OCI-LY7 (cell line): ENCODE measurements around the gene SEC24B. TPM values are rescaled to one million over a fixed set of nuclear protein-coding genes. Genes with fewer than 3 reads are reported as not detected.

Experiments
- BruUV-seq: library from RNA; stranded (reverse); fragments of 400-500 nt; replicated peaks from 2 replicates; lab custom pipeline; 2021; lab: Mats Ljungman, UMichigan
- CTCF ChIA-PET: fragments of 300-600 bp; sonication (Branson Sonifier 250); formaldehyde crosslinking; loops from one replicate; lab custom pipeline; 2022; ENCODE audit warnings: antibody characterized with exemption; ENCODE audit not compliant: unreplicated experiment; lab: Charles Lee
- POLR2A ChIA-PET: fragments of 300-600 bp; sonication (Branson Sonifier 250); formaldehyde crosslinking; loops from one replicate; lab custom pipeline; 2022; ENCODE audit warnings: antibody characterized with exemption; lab: Charles Lee
- DNase-seq: peaks from one replicate; pipeline ENCODE4 v3.0.0-alpha.2; 2015; ENCODE audit warnings: low spot score
- H2AFZ ChIP-seq: fragments of 200-600 bp; sonication (generic), shearing (Covaris generic); 2 replicates; pipeline ENCODE4 v1.6.1; 2014; ENCODE audit warnings: mild to moderate bottlenecking, antibody characterized with exemption, low read length, moderate library complexity
- H3K27ac ChIP-seq: fragments of 200-600 bp; sonication (generic); 2 replicates; pipeline ENCODE4 v1.5.1; 2014; ENCODE audit warnings: mixed run types, low read depth, mild to moderate bottlenecking, moderate library complexity, low read length, inconsistent platforms; ENCODE audit not compliant: poor library complexity, severe bottlenecking
- H3K36me3 ChIP-seq: fragments of 200-600 bp; sonication (generic); 2 replicates; pipeline ENCODE4 v1.6.1; 2014; ENCODE audit warnings: mild to moderate bottlenecking, antibody characterized with exemption, low read length, moderate library complexity, mixed read lengths; ENCODE audit not compliant: insufficient read depth
- H3K4me1 ChIP-seq: fragments of 200-600 bp; sonication (generic); 2 replicates; pipeline ENCODE4 v1.5.1; 2014; ENCODE audit warnings: mild to moderate bottlenecking, low read length; ENCODE audit not compliant: insufficient read depth, poor library complexity, severe bottlenecking
- H3K4me2 ChIP-seq: fragments of 200-600 bp; sonication (generic); 2 replicates; pipeline ENCODE4 v1.6.1; 2014; ENCODE audit warnings: mild to moderate bottlenecking, low read length
- H3K4me3 ChIP-seq: fragments of 200-600 bp; sonication (generic); 2 replicates; pipeline ENCODE4 v1.5.1; 2014; ENCODE audit warnings: mild to moderate bottlenecking, low read depth, low read length; ENCODE audit not compliant: poor library complexity, severe bottlenecking
- H3K79me2 ChIP-seq: fragments of 200-600 bp; sonication (generic); 2 replicates; pipeline ENCODE4 v1.6.1; 2016; ENCODE audit warnings: low read depth, mild to moderate bottlenecking, low read length, moderate library complexity, mixed read lengths; ENCODE audit not compliant: insufficient read depth
- H3K9me2 ChIP-seq: fragments of 200-600 bp; sonication (generic); 2 replicates; pipeline ENCODE4 v1.6.1; 2016; ENCODE audit warnings: mild to moderate bottlenecking, low read length, mixed read lengths; ENCODE audit not compliant: insufficient read depth
- H3K9me3 ChIP-seq: fragments of 200-600 bp; sonication (generic); 2 replicates; pipeline ENCODE4 v1.6.1; 2014; ENCODE audit warnings: mild to moderate bottlenecking, mixed run types, low read length, mixed read lengths
- H4K20me1 ChIP-seq: fragments of 200-600 bp; sonication (generic); 2 replicates; pipeline ENCODE4 v1.6.1; 2014; ENCODE audit warnings: mild to moderate bottlenecking, antibody characterized with exemption, low read length, moderate library complexity, mixed read lengths; ENCODE audit not compliant: insufficient read depth
- CTCF ChIP-seq: fragments of 200-600 bp; sonication (generic); conservative IDR thresholded peaks from 2 replicates; pipeline ENCODE4 v1.5.1; 2014; ENCODE audit warnings: mild to moderate bottlenecking, antibody characterized with exemption, low read length, moderate library complexity, mixed read lengths
- EZH2phosphoT487 ChIP-seq: fragments of 200-600 bp; sonication (generic); IDR thresholded peaks from 2 replicates; pipeline ENCODE4 v1.6.1; 2018; ENCODE audit warnings: low read depth, borderline replicate concordance, mild to moderate bottlenecking, mixed run types, antibody characterized with exemption, low read length, moderate library complexity, mixed read lengths
- intact Hi-C: fragments of 100-400 bp; cut with micrococcal nuclease; formaldehyde crosslinking; loops from one replicate; pipeline ENCODE4 v1.10.0; 2022; ENCODE audit not compliant: unreplicated experiment
- total RNA-seq, 2 experiments: library from RNA; depleted of rRNA in 1 of 2; stranded (reverse); fragments of >200 nt in 1 of 2; shearing (Covaris generic) in 1 of 2; gene quantifications; 2 replicates each; pipeline ENCODE4 v1.2.3, GENCODE V29; 2014 to 2022

Gene SEC24B
- total RNA-seq, 2 experiments from 2014 or later, result 13.1 to 26.3 TPM

- H3K79me2 ChIP-seq, result peaks cover 34% of the 10 kb centered on the region
- H3K36me3 ChIP-seq, result no peaks in the 10 kb centered on the region
- BruUV-seq, result TSS peak; percentile 72
- peak overlapping the region; percentile 93 for H3K4me3 ChIP-seq
- POLR2A ChIA-PET, result interaction anchor here (1.4 to 2.2 kb wide), 4 partner anchors 11 to 129 kb away, joined by 3 to 8 read pairs (median 6); partner anchors contain the start of gene MCUB
- H3K4me1 ChIP-seq, result peaks cover 22% of the 10 kb centered on the region
- peak overlapping the region; percentile 97 for H2AFZ ChIP-seq
- no peaks in the 10 kb centered on the region for H3K9me3 ChIP-seq
- H3K27ac ChIP-seq, result no peak overlapping the region
- TF ChIP-seq CTCF (no peak), EZH2phosphoT487 (no peak)
- H4K20me1 ChIP-seq, result peaks cover 31% of the 10 kb centered on the region; the same call in 1 of the 2 replicates
- CTCF ChIA-PET, result no interaction called here
- peak overlapping the region; percentile 97 for H3K4me2 ChIP-seq
- intact Hi-C loops, result loop anchor here (1.0 to 5.0 kb wide), 7 partner anchors 128 to 765 kb away; partner anchors contain the start of genes CASP6, ELOVL6, GAR1 and MCUB
- H3K9me2 ChIP-seq, result no peaks in the 10 kb centered on the region
- DNase-seq, result peak; percentile 11
Measured at GRCh38 chr4:109432696-109433095, 919 bp upstream of the SEC24B start.

GRCh38 chr4:109434007-109434971 lies 674 bp downstream of the SEC24B start:
- ChIA-PET CTCF (interaction anchor here (1.1 kb wide), 1 partner anchor 108 kb away, joined by 3 read pairs; no protein-coding TSS in a partner anchor), POLR2A (interaction anchor here (0.7 to 1.4 kb wide), 2 partner anchors 128 to 141 kb away, joined by 3 to 6 read pairs; no protein-coding TSS in a partner anchor)
- Histone ChIP-seq H3K79me2 (peaks cover 50% of the 10 kb centered on the region), H2AFZ (no peak overlapping the region), H3K9me3 (no peaks in the 10 kb centered on the region), H3K4me1 (peaks cover 22% of the 10 kb centered on the region), H3K27ac (peak overlapping the region; percentile 5), H3K36me3 (no peaks in the 10 kb centered on the region), H4K20me1 (peaks cover 31% of the 10 kb centered on the region; the same call in 1 of the 2 replicates), H3K9me2 (no peaks in the 10 kb centered on the region), H3K4me2 (peak overlapping the region; percentile 97), H3K4me3 (peak overlapping the region; percentile 93)
- intact Hi-C loops, result loop anchor here (5.0 kb wide), 4 partner anchors 218 to 763 kb away; partner anchors contain the start of gene ELOVL6
- TF ChIP-seq CTCF (no peak), EZH2phosphoT487 (no peak)
- peak; percentile 33 for DNase-seq
- no TSS peak for BruUV-seq
